ENCODE measurements around the gene ARHGEF12. TPM values are rescaled to one million over a fixed set of nuclear protein-coding genes. Genes with fewer than 3 reads are reported as not detected.
A peak's percentile ranks its signal among the peaks of the same experiment; 100 is the strongest.

ARHGEF12 gene
- total and polyA plus RNA-seq, 8 donors: 13.8 to 74.7 (median 38.4) TPM

DNA sequence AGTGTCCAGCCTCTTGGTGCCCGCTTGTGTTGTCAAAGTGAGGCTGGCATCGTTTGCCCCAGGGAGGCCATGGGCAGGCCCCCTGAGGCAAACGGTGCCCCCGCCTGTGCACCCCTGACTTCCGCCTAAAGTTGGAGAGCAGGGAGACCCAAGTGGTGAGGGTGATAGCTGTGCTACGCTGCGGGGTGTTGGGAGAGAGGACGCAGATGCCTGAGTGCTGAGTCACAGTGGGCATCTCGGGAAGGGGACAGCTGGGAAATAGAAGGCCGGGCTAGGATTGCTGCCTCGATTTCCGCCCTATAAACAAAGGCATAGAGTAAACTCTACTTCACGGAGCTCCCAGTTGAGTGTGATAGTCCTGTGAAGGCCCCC, 181.2 kb downstream of the ARHGEF12 start:
- TF ChIP-seq, protein P1, sequence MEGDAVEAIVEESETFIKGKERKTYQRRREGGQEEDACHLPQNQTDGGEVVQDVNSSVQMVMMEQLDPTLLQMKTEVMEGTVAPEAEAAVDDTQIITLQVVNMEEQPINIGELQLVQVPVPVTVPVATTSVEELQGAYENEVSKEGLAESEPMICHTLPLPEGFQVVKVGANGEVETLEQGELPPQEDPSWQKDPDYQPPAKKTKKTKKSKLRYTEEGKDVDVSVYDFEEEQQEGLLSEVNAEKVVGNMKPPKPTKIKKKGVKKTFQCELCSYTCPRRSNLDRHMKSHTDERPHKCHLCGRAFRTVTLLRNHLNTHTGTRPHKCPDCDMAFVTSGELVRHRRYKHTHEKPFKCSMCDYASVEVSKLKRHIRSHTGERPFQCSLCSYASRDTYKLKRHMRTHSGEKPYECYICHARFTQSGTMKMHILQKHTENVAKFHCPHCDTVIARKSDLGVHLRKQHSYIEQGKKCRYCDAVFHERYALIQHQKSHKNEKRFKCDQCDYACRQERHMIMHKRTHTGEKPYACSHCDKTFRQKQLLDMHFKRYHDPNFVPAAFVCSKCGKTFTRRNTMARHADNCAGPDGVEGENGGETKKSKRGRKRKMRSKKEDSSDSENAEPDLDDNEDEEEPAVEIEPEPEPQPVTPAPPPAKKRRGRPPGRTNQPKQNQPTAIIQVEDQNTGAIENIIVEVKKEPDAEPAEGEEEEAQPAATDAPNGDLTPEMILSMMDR (IDR thresholded peaks at IDR 0.05): no peak
- intact Hi-C loops (cut with DNase I): loop anchor here in 2 of 3 donors (10.0 kb wide), 2 partner anchors 167 to 437 kb away; no protein-coding TSS in a partner anchor
- H3K4me3 ChIP-seq: no peak overlapping the region
- WGBS, 2 donors: 35% methylated on average over 13 of the region's 13 CpGs
- DNase-seq (peak in 1 of 6 donors; percentile 44), ATAC-seq (no peak), FAIRE-seq (no peak)
- no peaks in the 10 kb centered on the region for H3K27me3 ChIP-seq
- no peak overlapping the region for H3K27ac ChIP-seq
- no peaks in the 10 kb centered on the region for H3K9me3 ChIP-seq
- H3K4me1 ChIP-seq: no peaks in the 10 kb centered on the region
- no peaks in the 10 kb centered on the region for H3K36me3 ChIP-seq

DNA sequence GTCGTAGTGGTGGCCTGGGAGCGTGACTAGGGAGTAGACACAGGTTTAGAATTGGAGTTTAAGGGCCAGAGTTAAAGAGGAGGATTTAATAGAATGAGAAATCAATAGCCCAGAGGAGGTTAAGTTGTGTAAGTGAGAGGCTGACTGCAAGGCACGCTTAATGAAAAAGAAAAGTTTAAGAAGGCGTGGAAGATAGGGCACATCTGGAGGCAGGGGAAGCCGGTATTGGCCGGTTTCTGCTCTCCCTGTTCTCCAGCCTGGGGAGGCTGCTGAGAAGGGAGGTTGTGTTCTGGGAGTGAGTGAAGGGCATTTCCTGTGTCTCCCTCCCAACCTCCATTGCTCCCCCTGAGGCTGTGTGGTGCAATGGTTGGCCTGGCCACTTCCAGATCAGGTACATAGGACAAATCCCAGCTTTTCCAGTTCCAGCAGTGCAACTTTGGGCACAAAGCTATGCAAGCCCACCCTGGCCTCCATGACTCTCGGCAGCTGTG, 181.6 kb downstream of the ARHGEF12 start:
- ATAC-seq: no peak
- no peaks in the 10 kb centered on the region for H3K9me3 ChIP-seq
- H3K4me1 ChIP-seq: no peaks in the 10 kb centered on the region
- H3K36me3 ChIP-seq: no peaks in the 10 kb centered on the region
- intact Hi-C loops (cut with DNase I): loop anchor here in 2 of 3 donors (10.0 kb wide), 2 partner anchors 167 to 437 kb away; no protein-coding TSS in a partner anchor
- H3K27me3 ChIP-seq: no peaks in the 10 kb centered on the region
- FAIRE-seq: no peak
- no peak overlapping the region for H3K4me3 ChIP-seq
- WGBS, 2 donors: 70 to 80% methylated on average over 7 of the region's 7 CpGs
- DNase-seq: peak in 1 of 6 donors; percentile 33
- TF ChIP-seq, protein P1 (IDR thresholded peaks at IDR 0.05): no peak
- H3K27ac ChIP-seq: no peak overlapping the region

DNA sequence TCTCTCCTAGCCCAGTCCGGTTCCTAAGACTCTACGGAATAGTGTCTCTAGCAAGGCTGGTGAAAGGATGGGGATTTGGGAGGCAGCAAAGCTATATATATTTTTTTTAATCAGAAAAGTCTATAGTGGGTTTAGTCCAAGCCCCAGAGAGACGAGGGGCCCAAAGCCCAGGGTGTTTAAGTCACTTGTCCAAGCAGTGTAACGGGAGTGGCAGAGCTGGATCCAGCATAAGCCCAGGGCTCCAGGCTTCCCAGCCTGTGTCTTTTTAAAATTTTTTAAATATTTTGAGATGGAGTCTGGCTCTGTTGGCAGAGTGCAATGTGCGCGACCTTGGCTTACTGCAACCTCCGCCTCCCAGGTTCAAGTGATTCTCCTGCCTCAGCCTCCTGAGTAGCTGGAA, 182.1 kb downstream of the ARHGEF12 start:
- DNase-seq (peak in 1 of 6 donors; percentile 24), FAIRE-seq (no peak), ATAC-seq (no peak)
- Histone ChIP-seq H3K27me3 (no peaks in the 10 kb centered on the region), H3K9me3 (no peaks in the 10 kb centered on the region), H3K27ac (no peak overlapping the region), H3K36me3 (no peaks in the 10 kb centered on the region), H3K4me1 (no peaks in the 10 kb centered on the region), H3K4me3 (no peak overlapping the region)
- WGBS, 2 donors: 84 to 89% methylated on average over 7 of the region's 7 CpGs
- intact Hi-C loops (cut with DNase I): loop anchor here in 2 of 3 donors (10.0 kb wide), 2 partner anchors 166 to 436 kb away; no protein-coding TSS in a partner anchor
- TF ChIP-seq, protein P1 (IDR thresholded peaks at IDR 0.05): no peak

GRCh38 chr11:120519474-120519873, 183.3 kb downstream of the ARHGEF12 start:
- Histone ChIP-seq H3K9me3 (no peaks in the 10 kb centered on the region), H3K27me3 (no peaks in the 10 kb centered on the region), H3K27ac (no peak overlapping the region), H3K4me3 (no peak overlapping the region), H3K36me3 (no peaks in the 10 kb centered on the region), H3K4me1 (no peaks in the 10 kb centered on the region)
- no peak for ATAC-seq
- intact Hi-C loops (cut with DNase I): loop anchor here in 2 of 3 donors (10.0 kb wide), 2 partner anchors 165 to 435 kb away; no protein-coding TSS in a partner anchor
- 81 to 92% methylated on average over 3 of the region's 3 CpGs for WGBS, 2 donors
- FAIRE-seq: no peak
- TF ChIP-seq, protein P1 (IDR thresholded peaks at IDR 0.05): no peak
- DNase-seq: no peak

DNA sequence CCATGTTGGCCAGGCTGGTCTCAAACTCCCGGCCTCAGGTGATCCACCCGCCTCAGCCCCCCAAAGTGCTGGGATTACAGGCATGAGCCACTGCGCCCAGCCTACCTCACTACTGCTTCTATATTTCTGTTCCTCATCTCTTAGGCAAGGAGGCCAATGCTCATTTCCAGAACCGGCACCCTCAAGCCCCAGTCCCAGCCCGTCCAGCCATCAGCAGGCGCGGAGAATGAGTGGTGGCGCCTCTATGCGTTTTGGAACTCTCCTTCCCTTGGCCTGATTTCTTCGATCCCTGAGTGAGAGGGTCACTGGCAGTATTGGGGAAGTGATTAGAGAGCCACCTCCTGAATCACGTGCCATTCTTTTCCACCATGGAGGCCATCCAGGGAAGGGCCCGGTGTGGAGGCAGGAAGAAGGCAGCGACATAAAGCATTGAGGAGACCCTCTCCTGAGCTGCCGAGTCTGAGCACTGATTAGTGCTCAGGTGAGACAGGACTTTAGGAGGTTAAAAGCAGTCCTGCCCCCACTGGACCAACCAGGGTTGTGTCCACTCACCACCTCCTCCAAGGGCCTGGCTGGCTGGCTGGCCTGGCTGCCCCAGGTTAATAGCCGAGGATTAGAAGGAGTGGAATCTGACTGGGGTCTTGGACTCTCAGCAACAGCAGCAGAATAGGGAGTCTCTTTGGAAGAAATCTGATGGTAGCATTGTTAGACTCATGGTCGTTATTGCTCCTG, 184.0 kb downstream of the ARHGEF12 start:
- FAIRE-seq: no peak
- intact Hi-C loops (cut with DNase I): no loop called here
- no peak for ATAC-seq

More for the DNA sequence above, 184.0 kb downstream of the ARHGEF12 start:
- Histone ChIP-seq H3K4me3 (no peak overlapping the region), H3K36me3 (no peaks in the 10 kb centered on the region), H3K27ac (no peak overlapping the region), H3K9me3 (no peaks in the 10 kb centered on the region), H3K4me1 (no peaks in the 10 kb centered on the region), H3K27me3 (no peaks in the 10 kb centered on the region)
- TF ChIP-seq, protein P1 (IDR thresholded peaks at IDR 0.05): no peak
- WGBS, 2 donors: 87 to 89% methylated on average over 16 of the region's 16 CpGs
- peak in 1 of 6 donors; percentile 35 for DNase-seq

All from pancreas (tissue), 10 donors.